ENCODE results near the gene INS. TPM values are rescaled to one million over a fixed set of nuclear protein-coding genes. Genes with fewer than 3 reads are reported as not detected.

The INS gene
- total RNA-seq, 1 experiment from 2014 or later = not detected

- Histone ChIP-seq H3K23me2 (ENCODE audit: insufficient read length, low read depth, low read length, poor library complexity, severe bottlenecking) (no peaks in the 10 kb centered on the region), H3K23ac (ENCODE audit: insufficient read length, low read depth, low read length) (no peak overlapping the region), H3T11ph (ENCODE audit: low read length) (no peak overlapping the region), H3K9ac (ENCODE audit: extremely low read depth, insufficient read length, low read length) (no peak overlapping the region), H4K5ac (ENCODE audit: insufficient read length, low read depth, low read length) (no peak overlapping the region), H4K8ac (replicated peaks; ENCODE audit: insufficient read length, low read depth, low read length) (no peak overlapping the region), H3K4ac (ENCODE audit: low read depth, low read length) (no peak overlapping the region), H2BK5ac (ENCODE audit: insufficient read length, low read length) (no peak overlapping the region), H3K14ac (ENCODE audit: insufficient read depth, low read length) (no peak overlapping the region; the same call in 1 of the 2 replicates), H2BK12ac (ENCODE audit: insufficient read length, low read depth, low read length) (no peak overlapping the region), H3K27ac (ENCODE audit: insufficient read length, low read depth, low read length) (no peak overlapping the region), H3K4me1 (ENCODE audit: insufficient read depth, low read length) (no peaks in the 10 kb centered on the region), H4K20me1 (ENCODE audit: control insufficient read depth, insufficient read depth, insufficient read length) (no peaks in the 10 kb centered on the region), H2BK20ac (ENCODE audit: low read depth, low read length, poor library complexity, severe bottlenecking) (no peak overlapping the region), H3K4me2 (ENCODE audit: insufficient read depth, insufficient read length, low read length) (no peak overlapping the region), H2BK15ac (ENCODE audit: low read depth, low read length) (no peak overlapping the region), H3K18ac (ENCODE audit: insufficient read length, low read depth, low read length) (no peak overlapping the region), H2AFZ (ENCODE audit: low read length) (no peak overlapping the region), H3K27me3 (ENCODE audit: insufficient read depth, low read length) (no peaks in the 10 kb centered on the region), H3K79me1 (ENCODE audit: insufficient read depth, low read depth, low read length, poor library complexity, severe bottlenecking) (no peaks in the 10 kb centered on the region), H3K56ac (ENCODE audit: insufficient read length, low read depth, low read length) (no peak overlapping the region), H3K79me2 (ENCODE audit: insufficient read depth, low read length) (no peaks in the 10 kb centered on the region), H3K9me3 (ENCODE audit: control insufficient read depth, low read depth, low read length) (no peaks in the 10 kb centered on the region), H2BK120ac (ENCODE audit: low read depth, low read length, poor library complexity, severe bottlenecking) (no peak overlapping the region), H2AK5ac (ENCODE audit: insufficient read length, low read length) (no peak overlapping the region), H4K91ac (ENCODE audit: insufficient read length, low read depth, low read length) (no peak overlapping the region)
- H3K36me3 Mint-ChIP-seq (ENCODE audit: insufficient read depth in 1 of 3, low read depth in 3 of 3) = peaks cover 0 to 13% (median 10%) of the 10 kb centered on the region in 3 experiments; a peak in 6 of 7 replicates
- no peak overlapping the region for H3K27ac Mint-ChIP-seq
- peaks cover 7 to 10% of the 10 kb centered on the region in 2 experiments for H3K4me1 Mint-ChIP-seq
- no CpG with 5 or more reads among the region's 12 CpGs for WGBS (ENCODE audit: extremely low coverage, insufficient read length, low lambda C conversion rate)
- no peak for DNase-seq
- H3K9me3 Mint-ChIP-seq = peaks cover 22 to 24% of the 10 kb centered on the region in 2 experiments
- peaks cover 68% of the 10 kb centered on the region for H3K27me3 Mint-ChIP-seq (ENCODE audit: low read depth)
- H3K4me3 Mint-ChIP-seq = no peak overlapping the region
- TF ChIP-seq CTCF (conservative IDR thresholded peaks at IDR 0.05) = no peak
Observed at GRCh38 chr11:2115308-2115707, 45.7 kb downstream of the INS start.

All from H9 (cell line).